HG03039 (cell line): Measurements from ENCODE around the gene MCAT.

Experiments
- ATAC-seq: cut with Tn5 transposase; IDR thresholded peaks from one replicate; pipeline ENCODE4 v1.9.1; 2021; ENCODE audit warnings: mild to moderate bottlenecking, moderate library complexity; ENCODE audit not compliant: unreplicated experiment

MCAT gene

DNA sequence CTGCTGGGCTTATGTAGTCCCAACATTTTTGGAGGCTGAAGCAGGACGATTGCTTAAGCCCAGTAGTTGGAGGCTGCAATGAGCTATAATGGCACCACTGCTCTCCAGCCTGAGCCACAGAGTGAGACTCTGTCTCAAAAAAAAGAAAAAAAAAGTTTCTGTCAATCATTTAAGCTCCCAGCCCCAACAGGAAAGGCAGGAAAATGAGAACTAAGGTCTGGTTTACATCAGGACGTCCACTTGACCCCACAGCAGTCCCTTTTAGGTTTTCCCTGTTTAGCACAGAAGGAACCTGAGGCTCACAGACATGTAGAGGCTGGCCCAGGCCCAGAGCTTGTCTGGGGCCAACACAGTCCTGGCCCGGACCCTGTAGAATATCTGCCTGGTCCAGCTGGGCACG, 44.8 kb downstream of the MCAT start:
- no peak for ATAC-seq

GRCh38 chr22:43096420-43096819, 46.8 kb downstream of the MCAT start:
- no peak for ATAC-seq

- ATAC-seq = no peak
Observed at GRCh38 chr22:43094551-43094950, 48.6 kb downstream of the MCAT start.

- no peak for ATAC-seq
Observed at GRCh38 chr22:43094085-43094484, 49.1 kb downstream of the MCAT start.

DNA sequence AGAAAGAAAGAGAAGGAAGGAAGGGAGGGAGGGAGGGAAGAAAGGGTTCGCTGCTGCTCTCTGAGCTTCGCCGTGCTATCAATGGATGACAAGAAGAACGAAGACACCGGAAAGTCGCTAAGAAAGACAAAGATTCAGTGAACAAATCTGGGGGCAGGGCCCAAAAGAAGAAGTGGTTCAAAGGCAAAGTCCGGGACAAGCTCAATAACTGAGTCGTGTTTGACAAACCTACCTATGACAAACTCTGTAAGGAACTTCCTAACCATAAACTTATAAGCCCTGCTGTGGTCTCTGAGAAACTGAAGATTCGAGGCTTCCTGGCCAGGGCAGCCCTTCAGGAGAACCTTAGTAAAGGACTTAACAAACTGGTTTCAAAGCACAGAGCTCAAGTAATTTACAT, 51.1 kb downstream of the MCAT start:
- ATAC-seq = no peak

DNA sequence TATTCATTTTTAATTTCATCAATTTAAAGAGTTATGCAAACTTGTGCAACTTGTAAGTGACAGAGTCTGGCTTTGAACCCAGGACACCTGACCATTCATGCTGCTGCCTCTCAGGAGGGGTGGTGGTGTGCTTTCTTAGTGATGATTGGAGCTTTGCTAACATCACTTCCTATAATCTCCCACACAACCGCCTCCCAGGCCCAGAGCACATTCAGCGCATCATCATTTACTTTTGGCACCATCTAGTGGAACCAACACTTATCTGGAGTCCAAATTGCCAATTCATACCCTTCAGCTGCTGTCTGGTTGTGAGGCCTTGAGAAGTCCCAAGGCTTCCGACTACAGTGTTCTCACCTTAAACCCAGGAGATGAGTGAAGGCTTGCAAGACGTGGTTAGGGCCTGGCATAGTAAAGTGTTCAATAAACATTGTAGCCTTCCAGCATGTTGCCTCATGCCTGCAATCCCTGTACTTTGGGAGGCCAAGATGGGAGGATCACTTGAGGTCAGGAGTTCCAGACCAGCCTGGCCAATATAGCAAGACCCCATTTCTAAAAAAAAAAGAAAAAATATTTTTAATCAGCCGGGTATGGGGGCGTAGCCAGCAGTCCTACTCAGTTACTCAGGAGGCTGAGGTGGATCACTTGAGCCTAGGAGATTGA, 52.9 kb downstream of the MCAT start:
- ATAC-seq = no peak

- peak; percentile 81 for ATAC-seq
Observed at GRCh38 chr22:43088984-43089717, 54.0 kb downstream of the MCAT start, which contains the start of gene TTLL1. Gene TTLL1, minus strand, starts transcription at chr22:43089391. Its CDS starts 13,805 bp downstream, at chr22:43075586.

DNA sequence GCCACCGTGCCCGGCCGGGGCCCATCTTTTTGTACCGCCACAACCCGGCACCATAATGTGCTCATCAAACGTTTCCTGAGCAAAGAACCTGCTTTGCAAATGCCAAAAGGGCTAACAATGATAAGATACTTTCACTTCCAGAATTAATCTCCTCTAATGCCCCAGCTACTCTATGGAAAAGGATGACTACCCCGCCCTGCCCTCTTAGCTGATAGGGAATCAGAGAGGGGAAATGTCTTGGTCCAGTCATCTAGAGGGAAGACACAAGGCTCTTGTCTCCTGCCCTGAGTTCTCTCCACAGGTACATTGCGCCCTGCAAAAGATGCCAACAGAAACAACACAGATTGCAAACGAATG, 54.6 kb downstream of the MCAT start:
- no peak for ATAC-seq

- ATAC-seq = no peak
Observed at GRCh38 chr22:43085658-43086606, 57.3 kb downstream of the MCAT start.
